H9 (cell line): ENCODE measurements around the gene CFAP298. TPM values are rescaled to one million over a fixed set of nuclear protein-coding genes. Genes with fewer than 3 reads are reported as not detected.
A peak's percentile ranks its signal among the peaks of the same experiment; 100 is the strongest.

ENCODE experiments used
- DNase-seq: peaks from one replicate; pipeline ENCODE4 v3.0.0-alpha.2; 2017
- H2AFZ ChIP-seq: one replicate; pipeline ENCODE4 v1.6.1; 2013; ENCODE audit warnings: mild to moderate bottlenecking, low read length, control low read depth, moderate library complexity
- H2AK5ac ChIP-seq: 2 replicates; pipeline ENCODE4 v1.6.1; 2013; ENCODE audit warnings: low read length, control low read depth, mixed read lengths; ENCODE audit not compliant: insufficient read length
- H2BK120ac ChIP-seq: one replicate; pipeline ENCODE4 v1.6.1; 2013; ENCODE audit warnings: low read depth, mild to moderate bottlenecking, low read length, control low read depth, inconsistent platforms; ENCODE audit not compliant: poor library complexity, severe bottlenecking
- H2BK12ac ChIP-seq: 2 replicates; pipeline ENCODE4 v1.6.1; 2013; ENCODE audit warnings: low read length, control low read depth, mixed read lengths, low read depth; ENCODE audit not compliant: insufficient read length
- H2BK15ac ChIP-seq: 2 replicates; pipeline ENCODE4 v1.6.1; 2013; ENCODE audit warnings: low read depth, low read length, control low read depth
- H2BK20ac ChIP-seq: one replicate; pipeline ENCODE4 v1.6.1; 2013; ENCODE audit warnings: low read depth, mild to moderate bottlenecking, low read length, control low read depth, inconsistent platforms; ENCODE audit not compliant: poor library complexity, severe bottlenecking
- H2BK5ac ChIP-seq: 2 replicates; pipeline ENCODE4 v1.6.1; 2013; ENCODE audit warnings: low read length, control low read depth, mixed read lengths; ENCODE audit not compliant: insufficient read length
- H3K14ac ChIP-seq: 2 replicates; pipeline ENCODE4 v1.6.1; 2013; ENCODE audit warnings: low read length, control low read depth; ENCODE audit not compliant: insufficient read depth
- H3K18ac ChIP-seq: 2 replicates; pipeline ENCODE4 v1.6.1; 2013; ENCODE audit warnings: low read depth, mild to moderate bottlenecking, mixed read lengths, low read length, control low read depth; ENCODE audit not compliant: insufficient read length
- H3K23ac ChIP-seq: 2 replicates; pipeline ENCODE4 v1.6.1; 2013; ENCODE audit warnings: low read length, control low read depth, mixed read lengths, low read depth; ENCODE audit not compliant: insufficient read length
- H3K23me2 ChIP-seq: 2 replicates; pipeline ENCODE4 v1.6.1; 2013; ENCODE audit warnings: low read depth, mild to moderate bottlenecking, mixed read lengths, low read length, control low read depth; ENCODE audit not compliant: insufficient read length, poor library complexity, severe bottlenecking
- H3K27ac ChIP-seq: 2 replicates; pipeline ENCODE4 v1.5.1; 2013; ENCODE audit warnings: low read length, control low read depth, mixed read lengths, low read depth; ENCODE audit not compliant: insufficient read length
- H3K27me3 ChIP-seq: 2 replicates; pipeline ENCODE4 v1.6.1; 2013; ENCODE audit warnings: low read length, control low read depth, inconsistent platforms; ENCODE audit not compliant: insufficient read depth
- H3K4ac ChIP-seq: 2 replicates; pipeline ENCODE4 v1.6.1; 2013; ENCODE audit warnings: low read depth, mild to moderate bottlenecking, control low read depth, inconsistent platforms, low read length, moderate library complexity
- H3K4me1 ChIP-seq: 2 replicates; pipeline ENCODE4 v1.6.1; 2013; ENCODE audit warnings: low read length, control low read depth, inconsistent platforms; ENCODE audit not compliant: insufficient read depth
- H3K4me2 ChIP-seq: 2 replicates; pipeline ENCODE4 v1.6.1; 2013; ENCODE audit warnings: low read length, control low read depth, mixed read lengths; ENCODE audit not compliant: insufficient read length, insufficient read depth
- H3K56ac ChIP-seq: 2 replicates; pipeline ENCODE4 v1.6.1; 2013; ENCODE audit warnings: low read depth, mild to moderate bottlenecking, mixed read lengths, low read length, control low read depth; ENCODE audit not compliant: insufficient read length
- H3K79me1 ChIP-seq: 2 replicates; pipeline ENCODE4 v1.6.1; 2013; ENCODE audit warnings: low read depth, mild to moderate bottlenecking, moderate library complexity, low read length, control low read depth, inconsistent platforms; ENCODE audit not compliant: insufficient read depth, poor library complexity, severe bottlenecking
- H3K79me2 ChIP-seq: 2 replicates; pipeline ENCODE4 v1.6.1; 2013; ENCODE audit warnings: low read length, control low read depth, inconsistent platforms; ENCODE audit not compliant: insufficient read depth
- H3K9ac ChIP-seq: 2 replicates; pipeline ENCODE4 v1.6.1; 2013; ENCODE audit warnings: low read length, control low read depth, mixed read lengths; ENCODE audit not compliant: insufficient read length; ENCODE audit errors: extremely low read depth
- H3K9me3 ChIP-seq: one replicate; pipeline ENCODE4 v1.6.1; 2013; ENCODE audit warnings: low read depth, low read length, inconsistent platforms; ENCODE audit not compliant: control insufficient read depth
- H3T11ph ChIP-seq: one replicate; pipeline ENCODE4 v1.6.1; 2013; ENCODE audit warnings: mild to moderate bottlenecking, low read length, control low read depth, inconsistent platforms
- H4K20me1 ChIP-seq: one replicate; pipeline ENCODE4 v1.6.1; 2013; ENCODE audit not compliant: control insufficient read depth, insufficient read length, insufficient read depth
- H4K5ac ChIP-seq: 2 replicates; pipeline ENCODE4 v1.6.1; 2013; ENCODE audit warnings: low read depth, mild to moderate bottlenecking, mixed read lengths, low read length, control low read depth; ENCODE audit not compliant: insufficient read length
- H4K8ac ChIP-seq: replicated peaks from 2 replicates; pipeline ENCODE4 v1.6.1; 2013; ENCODE audit warnings: low read length, control low read depth, mixed read lengths, low read depth; ENCODE audit not compliant: insufficient read length
- H4K91ac ChIP-seq: 2 replicates; pipeline ENCODE4 v1.6.1; 2013; ENCODE audit warnings: low read depth, mild to moderate bottlenecking, moderate library complexity, mixed read lengths, low read length, control low read depth; ENCODE audit not compliant: insufficient read length
- H3K27ac Mint-ChIP-seq, 3 experiments: 2 replicates in 2 of 3; 3 replicates in 1 of 3; pipeline ENCODE4 v1.8.0; 2020 to 2021; ENCODE audit warnings: mixed read lengths in 3 of 3, mild to moderate bottlenecking in 1 of 3, moderate library complexity in 1 of 3
- H3K27me3 Mint-ChIP-seq: 2 replicates; pipeline ENCODE4 v1.8.0; 2021; ENCODE audit warnings: low read depth, mild to moderate bottlenecking, moderate library complexity, mixed read lengths
- H3K36me3 Mint-ChIP-seq, 3 experiments: 2 replicates in 2 of 3; 3 replicates in 1 of 3; pipeline ENCODE4 v1.8.0; 2020 to 2021; ENCODE audit warnings: low read depth in 3 of 3, mixed read lengths in 3 of 3; ENCODE audit not compliant: insufficient read depth in 1 of 3
- H3K4me1 Mint-ChIP-seq, 2 experiments: 2 replicates each; pipeline ENCODE4 v1.8.0; 2020; ENCODE audit warnings: mixed read lengths in 2 of 2
- H3K4me3 Mint-ChIP-seq, 2 experiments: 2 replicates in 1 of 2; 3 replicates in 1 of 2; pipeline ENCODE4 v1.8.0; 2020 to 2021; ENCODE audit warnings: mild to moderate bottlenecking in 2 of 2, mixed read lengths in 2 of 2, moderate library complexity in 1 of 2
- H3K9me3 Mint-ChIP-seq, 2 experiments: 2 replicates in 1 of 2; 3 replicates in 1 of 2; pipeline ENCODE4 v1.8.0; 2020; ENCODE audit warnings: mild to moderate bottlenecking in 2 of 2, mixed read lengths in 2 of 2, moderate library complexity in 1 of 2
- WGBS: extraction: QIAGEN DNeasy Blood & Tissue Kit; methylation state at CpG from one replicate; pipeline ENCODE4 v1.1.7; 2013; ENCODE audit warnings: missing lambda C conversion rate, low lambda C conversion rate, mixed read lengths; ENCODE audit not compliant: insufficient read length; ENCODE audit errors: extremely low coverage; 5-methylcytosine and 5-hydroxymethylcytosine counted together
- total RNA-seq: library from RNA; stranded (reverse); gene quantifications from 2 replicates; pipeline ENCODE4 v1.2.1, GENCODE V29; 2021
- TF ChIP-seq, protein P1 (sequence below): fragments of 200-600 bp; sonication (generic); conservative IDR thresholded peaks from 3 replicates; pipeline ENCODE4 v1.8.0; 2021; ENCODE audit warnings: antibody characterized with exemption, mild to moderate bottlenecking

Gene CFAP298
- total RNA-seq, 1 experiment from 2014 or later = 81.8 TPM

DNA sequence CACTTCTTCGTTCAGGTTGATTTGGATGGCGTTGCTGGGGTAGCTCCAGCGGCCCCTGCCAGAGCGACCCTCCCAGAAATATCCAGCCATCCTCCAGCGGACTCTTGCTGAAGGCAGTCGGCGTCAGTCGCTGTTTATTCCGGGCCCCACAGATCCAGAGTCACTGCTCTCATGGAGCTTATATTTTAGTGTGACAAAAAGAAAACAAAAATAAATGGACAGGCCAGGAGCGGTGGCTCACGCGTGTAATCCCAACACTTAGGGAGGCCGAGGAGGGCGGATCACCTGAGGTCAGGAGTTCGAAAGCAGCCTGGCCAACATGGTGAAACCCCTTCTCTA, 791 bp upstream of the CFAP298 start:
- WGBS = no CpG with 5 or more reads among the region's 15 CpGs
- H3K4me1 Mint-ChIP-seq = peaks cover 5 to 8% of the 10 kb centered on the region in 2 experiments; a peak in 3 of 4 replicates
- H3K4me3 Mint-ChIP-seq = peak overlapping the region; percentile 97 to 98

More for the DNA sequence above, 791 bp upstream of the CFAP298 start:
- Histone ChIP-seq H4K5ac (no peak overlapping the region), H2BK15ac (no peak overlapping the region), H3K9ac (peak overlapping the region; percentile 48), H3K23ac (no peak overlapping the region), H3K56ac (no peak overlapping the region), H3K27ac (peak overlapping the region; percentile 2), H2BK20ac (no peak overlapping the region), H3K79me2 (no peaks in the 10 kb centered on the region), H3K9me3 (no peaks in the 10 kb centered on the region), H3K23me2 (no peaks in the 10 kb centered on the region), H2BK12ac (no peak overlapping the region), H2AK5ac (no peak overlapping the region), H2AFZ (no peak overlapping the region), H3K14ac (0 out of 2 replicates have a peak overlapping the region, but pooled peaks have one; percentile 37), H3K27me3 (no peaks in the 10 kb centered on the region), H3K79me1 (peaks cover 6% of the 10 kb centered on the region), H4K20me1 (no peaks in the 10 kb centered on the region), H3K4ac (no peak overlapping the region), H4K91ac (no peak overlapping the region), H4K8ac (no peak overlapping the region), H2BK120ac (no peak overlapping the region), H3K4me1 (no peaks in the 10 kb centered on the region; the same call in 1 of the 2 replicates), H2BK5ac (no peak overlapping the region), H3K18ac (peak overlapping the region; percentile 56), H3K4me2 (peak overlapping the region; percentile 69), H3T11ph (no peak overlapping the region)
- peak overlapping the region; percentile 98 to 99 (median 99); a peak in 6 of 7 replicates for H3K27ac Mint-ChIP-seq
- peaks cover 6 to 18% (median 15%) of the 10 kb centered on the region in 3 experiments; a peak in 6 of 7 replicates for H3K36me3 Mint-ChIP-seq
- H3K27me3 Mint-ChIP-seq = peaks cover 5% of the 10 kb centered on the region; the same call in 1 of the 2 replicates
- H3K9me3 Mint-ChIP-seq = no peaks in the 10 kb centered on the region
- DNase-seq = no peak
- TF ChIP-seq, protein P1, sequence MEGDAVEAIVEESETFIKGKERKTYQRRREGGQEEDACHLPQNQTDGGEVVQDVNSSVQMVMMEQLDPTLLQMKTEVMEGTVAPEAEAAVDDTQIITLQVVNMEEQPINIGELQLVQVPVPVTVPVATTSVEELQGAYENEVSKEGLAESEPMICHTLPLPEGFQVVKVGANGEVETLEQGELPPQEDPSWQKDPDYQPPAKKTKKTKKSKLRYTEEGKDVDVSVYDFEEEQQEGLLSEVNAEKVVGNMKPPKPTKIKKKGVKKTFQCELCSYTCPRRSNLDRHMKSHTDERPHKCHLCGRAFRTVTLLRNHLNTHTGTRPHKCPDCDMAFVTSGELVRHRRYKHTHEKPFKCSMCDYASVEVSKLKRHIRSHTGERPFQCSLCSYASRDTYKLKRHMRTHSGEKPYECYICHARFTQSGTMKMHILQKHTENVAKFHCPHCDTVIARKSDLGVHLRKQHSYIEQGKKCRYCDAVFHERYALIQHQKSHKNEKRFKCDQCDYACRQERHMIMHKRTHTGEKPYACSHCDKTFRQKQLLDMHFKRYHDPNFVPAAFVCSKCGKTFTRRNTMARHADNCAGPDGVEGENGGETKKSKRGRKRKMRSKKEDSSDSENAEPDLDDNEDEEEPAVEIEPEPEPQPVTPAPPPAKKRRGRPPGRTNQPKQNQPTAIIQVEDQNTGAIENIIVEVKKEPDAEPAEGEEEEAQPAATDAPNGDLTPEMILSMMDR = no peak
